UCSD-AML1 (cell line): Measurements from ENCODE around the gene SNX4.

Experiments used
- DNase-seq: peaks from one replicate; lab custom pipeline; 2025; ENCODE audit not compliant: unreplicated experiment; lab: John Stamatoyannopoulos, UW

Gene SNX4

GRCh38 chr3:125462722-125463299, 57.2 kb downstream of the SNX4 start:
- DNase-seq: no peak

GRCh38 chr3:125461896-125462295, 58.1 kb downstream of the SNX4 start:
- no peak for DNase-seq

GRCh38 chr3:125460233-125460632, 59.8 kb downstream of the SNX4 start:
- DNase-seq: no peak

GRCh38 chr3:125443923-125444322, 76.1 kb downstream of the SNX4 start:
- DNase-seq: no peak

- DNase-seq: no peak
Measured at GRCh38 chr3:125442506-125442905, 77.5 kb downstream of the SNX4 start.

DNA sequence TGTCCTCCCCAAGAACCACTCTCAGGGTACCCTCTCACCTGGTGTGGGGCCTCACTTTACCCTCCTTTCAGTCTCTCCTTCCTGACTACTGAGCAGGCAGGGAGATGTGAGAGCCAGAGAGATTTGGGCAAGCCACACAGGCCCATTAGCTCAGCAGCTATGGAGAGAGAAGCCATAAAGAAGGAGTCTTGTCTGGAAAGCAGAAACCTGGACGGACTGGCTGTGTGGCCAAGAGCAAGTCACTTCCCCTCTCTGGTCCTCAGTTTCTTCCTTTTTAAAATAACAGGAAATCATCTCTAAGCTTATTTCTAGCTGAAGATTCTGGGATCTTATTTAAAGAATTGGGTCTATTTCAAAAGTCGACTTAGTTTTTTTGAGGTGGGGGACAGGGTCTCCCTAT, 79.0 kb downstream of the SNX4 start:
- no peak for DNase-seq

- no peak for DNase-seq
Measured at GRCh38 chr3:125440559-125440955, 79.4 kb downstream of the SNX4 start.

DNA sequence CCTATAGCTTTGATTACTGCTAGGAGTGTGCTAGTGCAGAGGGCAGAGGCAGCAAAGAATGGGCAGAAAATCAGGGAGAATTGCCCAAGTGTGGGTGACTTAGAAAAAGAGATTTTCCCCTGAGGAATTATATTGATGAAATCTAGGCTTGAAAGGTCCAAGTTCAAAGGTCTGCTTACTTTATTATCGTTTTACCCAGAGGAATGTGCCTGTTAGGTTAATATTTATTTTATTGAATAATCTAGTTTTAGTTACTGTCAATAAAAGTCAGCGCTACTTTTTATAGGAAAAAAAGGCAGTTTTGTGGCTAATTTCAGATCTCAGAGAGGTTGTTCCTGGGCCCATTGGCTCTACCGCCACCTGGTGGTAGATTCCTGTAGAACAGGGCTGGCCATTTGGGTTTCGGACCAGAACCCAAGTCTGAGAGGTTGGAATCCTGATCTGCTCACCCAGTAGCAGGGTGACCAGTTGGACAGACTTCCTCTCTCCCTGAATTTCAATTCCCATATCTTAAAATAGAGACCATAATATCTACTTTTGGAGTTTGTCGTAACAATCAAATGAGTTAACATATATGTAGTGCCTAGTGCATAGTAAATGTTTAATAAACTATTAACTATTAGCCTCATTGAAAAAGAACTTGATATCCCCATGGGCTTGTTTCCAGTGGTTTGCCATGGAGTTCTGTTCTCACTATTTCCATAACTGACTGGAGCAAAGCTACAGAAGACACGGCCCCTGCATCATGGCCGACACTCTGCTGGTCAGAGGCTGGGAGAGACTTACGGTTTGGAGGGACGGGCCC, 82.2 kb downstream of the SNX4 start:
- peak; percentile 28 for DNase-seq

DNA sequence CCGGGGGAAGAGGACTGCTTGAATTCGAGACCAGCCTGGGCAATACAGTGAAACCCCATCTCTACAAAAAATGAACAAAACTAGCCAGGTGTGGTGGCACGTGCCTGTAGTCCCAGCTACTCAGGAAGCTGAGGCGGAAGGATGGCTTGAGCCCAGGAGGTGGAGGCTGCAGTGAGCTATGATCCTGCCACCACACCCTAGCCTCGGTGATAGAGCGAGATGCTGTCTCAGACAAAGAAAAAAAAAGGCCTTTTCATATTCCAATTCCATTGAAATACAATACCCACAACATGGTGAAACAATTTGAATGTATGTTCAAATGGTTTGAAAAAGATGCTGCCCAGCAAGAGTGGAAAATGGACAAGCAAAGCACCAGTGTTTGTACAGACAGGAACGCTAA, 83.1 kb downstream of the SNX4 start:
- no peak for DNase-seq

- no peak for DNase-seq
Measured at GRCh38 chr3:125435231-125435630, 84.8 kb downstream of the SNX4 start.

DNA sequence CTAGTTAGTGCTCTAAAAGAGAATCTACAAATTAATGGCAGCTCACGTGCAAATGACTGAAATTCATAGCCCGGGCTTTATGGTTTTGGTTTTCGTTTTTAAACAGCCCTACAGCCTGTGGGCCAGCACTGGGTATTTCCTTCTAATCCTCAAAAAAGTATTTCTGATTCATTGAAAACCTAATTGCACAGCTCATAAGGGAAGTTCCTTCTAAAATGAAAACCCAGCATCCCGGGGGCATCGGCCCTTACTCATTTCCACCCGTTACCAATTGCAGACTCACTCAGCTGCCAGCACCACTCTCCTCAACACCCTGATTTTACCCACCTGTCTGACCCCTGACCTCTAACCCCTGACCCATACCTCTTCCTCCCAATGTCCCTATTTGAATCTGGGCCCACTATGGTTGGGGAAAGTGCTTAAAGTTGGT, 85.4 kb downstream of the SNX4 start:
- no peak for DNase-seq

DNA sequence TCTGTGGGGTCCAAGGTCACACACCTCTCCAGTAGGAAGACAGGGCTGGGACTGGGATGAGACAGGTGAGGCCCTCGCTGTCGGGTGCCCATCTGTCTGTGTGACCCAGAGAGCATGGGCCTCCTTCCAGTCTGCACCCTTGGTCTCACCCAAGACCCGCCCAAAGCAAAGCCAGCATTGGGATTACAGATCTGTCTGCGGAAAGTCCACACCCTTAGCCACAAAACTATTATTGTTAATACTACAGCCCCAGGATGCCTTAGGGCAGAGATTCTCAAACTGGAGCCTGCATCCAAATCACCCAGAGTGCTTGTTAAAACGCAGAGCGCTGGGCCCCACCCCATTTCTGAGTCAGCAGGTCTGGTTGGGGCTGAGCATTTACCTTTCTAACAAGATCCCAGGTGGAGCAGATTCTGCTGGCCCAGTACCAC, 86.4 kb downstream of the SNX4 start:
- no peak for DNase-seq

DNA sequence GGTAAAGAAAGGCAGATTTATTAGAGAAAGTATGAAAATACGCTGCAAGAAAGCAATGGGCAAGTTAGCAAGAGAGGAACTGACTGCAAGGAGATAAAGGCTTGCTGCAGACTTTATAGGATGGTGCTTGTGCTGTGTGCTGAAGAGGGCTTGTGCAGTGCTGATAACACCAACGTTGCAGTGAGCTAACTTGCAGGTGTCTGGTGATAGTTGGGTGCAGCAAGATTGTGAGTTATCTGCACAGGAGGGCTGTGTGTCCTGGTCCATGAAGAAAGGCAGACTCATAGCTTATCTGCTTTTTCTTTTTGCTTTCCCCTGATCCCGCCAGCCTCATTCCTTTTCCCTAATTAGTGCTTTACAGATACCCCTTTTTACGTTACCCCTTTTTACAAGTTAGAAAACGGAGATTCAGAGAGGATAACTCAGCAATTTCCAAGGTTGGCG, 86.9 kb downstream of the SNX4 start:
- no peak for DNase-seq

- DNase-seq: no peak
Measured at GRCh38 chr3:125431912-125432790, 87.9 kb downstream of the SNX4 start.

- DNase-seq: no peak
Measured at GRCh38 chr3:125431391-125431790, 88.6 kb downstream of the SNX4 start.

DNA sequence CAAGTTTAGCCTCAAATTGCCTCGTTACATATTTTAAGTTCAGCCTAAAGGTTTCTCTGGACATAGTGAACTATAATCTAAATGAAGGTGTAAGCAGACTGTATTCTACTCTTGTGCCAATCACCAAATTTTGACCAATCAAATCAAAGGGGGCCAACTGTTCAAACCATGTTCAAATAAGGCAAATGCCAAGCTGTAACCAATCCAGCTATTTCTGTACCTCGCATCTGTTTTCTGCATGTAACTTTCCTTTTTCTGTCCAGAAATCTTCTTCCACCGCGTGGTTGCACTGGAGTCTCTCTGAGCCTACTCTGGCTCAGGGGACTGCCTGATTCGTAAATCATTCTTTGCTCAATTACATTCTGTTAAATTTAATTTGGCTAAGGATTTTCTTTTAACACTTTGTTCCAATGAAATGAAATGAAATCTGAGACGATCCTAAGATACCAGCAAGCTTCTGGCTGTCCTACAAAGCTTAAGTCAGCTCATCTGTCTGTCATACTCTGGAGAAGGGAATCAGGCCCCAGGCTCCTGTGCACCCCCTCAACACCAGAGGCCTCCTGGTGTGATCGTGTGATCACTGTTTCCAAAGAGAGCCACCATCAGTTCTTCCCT, 91.7 kb downstream of the SNX4 start:
- no peak for DNase-seq

- DNase-seq: no peak
Measured at GRCh38 chr3:125418306-125418705, 101.7 kb downstream of the SNX4 start.

DNA sequence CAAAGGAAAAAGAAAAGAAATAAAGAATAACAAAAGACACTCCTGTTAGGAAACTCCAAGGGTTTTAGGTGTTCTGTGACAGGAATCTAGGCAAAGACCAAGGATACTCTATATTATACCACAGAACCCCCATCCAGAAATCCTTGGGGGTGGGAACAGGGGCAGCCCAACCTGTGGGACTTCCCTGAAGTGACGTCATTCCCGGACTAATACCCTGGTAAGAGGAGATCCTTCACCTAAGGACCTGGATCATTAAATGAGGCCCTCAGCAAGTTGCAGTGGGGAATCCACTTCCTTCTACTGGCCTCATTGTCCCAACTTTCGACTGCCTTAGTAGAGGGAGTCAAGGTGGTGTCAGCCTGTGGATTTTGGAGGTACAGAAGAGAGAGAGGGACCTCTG, 103.8 kb downstream of the SNX4 start:
- DNase-seq: no peak

GRCh38 chr3:125414669-125415068, 105.3 kb downstream of the SNX4 start:
- DNase-seq: no peak

DNA sequence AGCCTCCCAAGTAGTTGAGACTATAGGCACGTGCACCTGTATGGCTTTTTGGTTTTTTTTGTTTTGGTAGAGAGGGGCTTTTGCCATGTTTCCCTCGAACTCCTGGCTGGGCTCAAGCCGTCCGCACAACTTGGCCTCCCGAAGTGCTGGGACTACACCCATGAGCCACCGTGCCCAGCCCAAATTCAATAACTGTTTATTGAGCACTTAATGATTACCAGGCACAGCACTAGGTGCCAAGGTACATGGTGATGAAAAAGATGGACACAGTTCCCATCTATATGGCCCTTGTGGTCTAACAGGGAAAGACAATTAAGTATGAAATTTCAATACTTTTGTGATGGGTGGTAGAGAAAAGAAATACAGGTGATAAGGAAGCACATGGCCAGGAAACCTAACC, 109.1 kb downstream of the SNX4 start:
- no peak for DNase-seq

GRCh38 chr3:125406070-125406469, 113.9 kb downstream of the SNX4 start:
- DNase-seq: no peak
